Effector memory CD4-positive, alpha-beta T cell (primary cell): Measurements from ENCODE around the gene GRIK5.

Source experiments
- DNase-seq, 3 donors: peaks; one replicate each; pipeline ENCODE4 v3.0.0-alpha.2; 2020
- H3K27ac ChIP-seq: 2 replicates; pipeline ENCODE4 v1.7.0; 2013; ENCODE audit warnings: mild to moderate bottlenecking, low read length, moderate library complexity; ENCODE audit not compliant: insufficient read depth, poor library complexity, severe bottlenecking
- H3K27me3 ChIP-seq: replicated peaks from 2 replicates; pipeline ENCODE4 v1.7.0; 2013; ENCODE audit warnings: mild to moderate bottlenecking, low read length; ENCODE audit not compliant: insufficient read depth, control insufficient read depth, poor library complexity, severe bottlenecking
- H3K36me3 ChIP-seq: 2 replicates; pipeline ENCODE4 v1.7.0; 2013; ENCODE audit warnings: mild to moderate bottlenecking, low read length, moderate library complexity; ENCODE audit not compliant: control insufficient read depth, insufficient read depth
- H3K4me1 ChIP-seq: 2 replicates; pipeline ENCODE4 v1.7.0; 2013; ENCODE audit warnings: low read length, mild to moderate bottlenecking; ENCODE audit not compliant: control insufficient read depth, insufficient read depth, poor library complexity, severe bottlenecking
- H3K4me3 ChIP-seq: 2 replicates; pipeline ENCODE4 v1.7.0; 2013; ENCODE audit warnings: low read length, low read depth, mild to moderate bottlenecking; ENCODE audit not compliant: insufficient read depth, poor library complexity, severe bottlenecking
- H3K9me3 ChIP-seq: 2 replicates; pipeline ENCODE4 v1.7.0; 2013; ENCODE audit warnings: mild to moderate bottlenecking, low read length, moderate library complexity; ENCODE audit not compliant: control insufficient read depth

The GRIK5 gene

GRCh38 chr19:41974652-41975051, 95.4 kb downstream of the GRIK5 start:
- no peaks in the 10 kb centered on the region for H3K4me1 ChIP-seq
- H3K4me3 ChIP-seq, result no peak overlapping the region
- no peak overlapping the region for H3K27ac ChIP-seq
- H3K27me3 ChIP-seq, result no peaks in the 10 kb centered on the region
- H3K9me3 ChIP-seq, result no peaks in the 10 kb centered on the region
- DNase-seq, result no peak
- no peaks in the 10 kb centered on the region for H3K36me3 ChIP-seq

- H3K4me1 ChIP-seq, result no peaks in the 10 kb centered on the region
- H3K4me3 ChIP-seq, result no peak overlapping the region
- no peak overlapping the region for H3K27ac ChIP-seq
- H3K36me3 ChIP-seq, result no peaks in the 10 kb centered on the region
- no peaks in the 10 kb centered on the region for H3K9me3 ChIP-seq
- DNase-seq, result no peak
- H3K27me3 ChIP-seq, result no peaks in the 10 kb centered on the region
Measured at GRCh38 chr19:41971363-41971762, 98.6 kb downstream of the GRIK5 start.

DNA sequence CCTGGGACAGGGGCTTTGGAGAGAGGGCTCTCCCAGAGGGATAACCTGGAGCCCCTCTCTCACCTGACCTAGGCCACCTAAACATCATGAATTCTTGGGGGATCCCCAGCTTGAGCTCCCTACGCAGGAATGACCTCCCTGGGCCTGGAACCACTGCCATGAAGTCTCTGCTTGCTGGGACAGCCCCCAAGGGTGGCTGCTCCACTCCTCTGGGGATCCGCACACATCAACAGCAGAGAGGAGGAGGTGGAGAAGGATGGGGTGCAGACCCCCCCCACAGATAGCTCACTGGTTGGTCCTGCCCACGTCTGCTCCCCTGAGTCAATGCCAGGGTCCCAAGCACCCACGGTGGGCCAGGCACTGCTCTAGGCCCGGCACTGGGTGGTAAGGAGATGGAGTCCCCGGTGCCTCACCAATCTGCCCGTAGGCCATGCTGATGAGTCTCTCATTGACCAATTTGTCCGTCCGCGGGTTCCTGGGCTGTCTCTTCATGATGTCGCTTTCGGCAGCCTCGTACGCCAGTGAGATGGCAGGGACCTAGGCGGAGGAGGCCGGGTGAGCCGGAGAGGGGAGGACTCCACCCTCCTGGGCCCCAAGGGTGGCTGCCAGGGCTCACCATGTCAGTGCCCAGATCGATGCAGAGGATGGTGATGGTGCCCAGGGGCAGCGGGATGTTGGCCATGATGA, 100.1 kb downstream of the GRIK5 start:
- no peaks in the 10 kb centered on the region for H3K9me3 ChIP-seq
- DNase-seq, result no peak
- no peaks in the 10 kb centered on the region for H3K27me3 ChIP-seq
- H3K36me3 ChIP-seq, result no peaks in the 10 kb centered on the region
- no peaks in the 10 kb centered on the region for H3K4me1 ChIP-seq
- H3K27ac ChIP-seq, result no peak overlapping the region
- H3K4me3 ChIP-seq, result no peak overlapping the region

GRCh38 chr19:41968751-41969595, 101.0 kb downstream of the GRIK5 start:
- H3K4me1 ChIP-seq, result no peaks in the 10 kb centered on the region
- no peaks in the 10 kb centered on the region for H3K27me3 ChIP-seq
- DNase-seq, result no peak
- H3K4me3 ChIP-seq, result no peak overlapping the region
- no peak overlapping the region for H3K27ac ChIP-seq
- no peaks in the 10 kb centered on the region for H3K36me3 ChIP-seq
- H3K9me3 ChIP-seq, result no peaks in the 10 kb centered on the region

- Histone ChIP-seq H3K27ac (no peak overlapping the region), H3K4me3 (no peak overlapping the region), H3K9me3 (no peaks in the 10 kb centered on the region), H3K27me3 (no peaks in the 10 kb centered on the region), H3K36me3 (no peaks in the 10 kb centered on the region), H3K4me1 (no peaks in the 10 kb centered on the region)
- DNase-seq, result no peak
Measured at GRCh38 chr19:41967054-41967783, 102.8 kb downstream of the GRIK5 start.

- Histone ChIP-seq H3K27me3 (no peaks in the 10 kb centered on the region), H3K4me3 (no peak overlapping the region), H3K36me3 (no peaks in the 10 kb centered on the region), H3K9me3 (no peaks in the 10 kb centered on the region), H3K4me1 (no peaks in the 10 kb centered on the region), H3K27ac (no peak overlapping the region)
- no peak for DNase-seq
Measured at GRCh38 chr19:41965106-41965505, 104.9 kb downstream of the GRIK5 start.

DNA sequence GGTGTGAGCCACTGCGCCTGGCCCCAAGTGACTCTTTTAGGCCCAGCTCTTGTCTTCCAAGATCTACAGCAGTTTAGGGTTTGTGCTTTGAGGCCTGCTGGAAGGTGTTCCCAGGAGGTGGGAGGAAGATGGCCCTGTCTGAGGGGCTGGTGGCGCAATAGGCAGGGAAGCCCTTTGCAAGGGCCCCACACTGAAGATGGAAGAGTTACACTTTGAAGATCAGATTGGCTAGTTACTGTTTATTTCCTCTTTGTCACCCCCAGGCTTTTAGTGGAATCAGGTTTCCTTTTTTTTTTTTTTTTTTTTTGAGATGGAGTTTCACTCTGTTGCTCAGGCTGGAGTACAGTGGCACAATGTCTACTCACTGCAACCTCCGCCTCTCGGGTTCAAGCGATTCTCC, 109.0 kb downstream of the GRIK5 start:
- H3K4me1 ChIP-seq, result peaks cover 12% of the 10 kb centered on the region
- DNase-seq, result no peak
- no peaks in the 10 kb centered on the region for H3K9me3 ChIP-seq
- H3K27me3 ChIP-seq, result no peaks in the 10 kb centered on the region
- peaks cover 10% of the 10 kb centered on the region for H3K36me3 ChIP-seq
- no peak overlapping the region for H3K4me3 ChIP-seq
- H3K27ac ChIP-seq, result no peak overlapping the region

GRCh38 chr19:41959056-41960053, 110.7 kb downstream of the GRIK5 start, which contains the start of gene RABAC1:
Gene RABAC1, minus strand, starts transcription at chr19:41959321. Its CDS starts 29 bp downstream, at chr19:41959292.
- H3K4me1 ChIP-seq, result peaks cover 12% of the 10 kb centered on the region
- H3K4me3 ChIP-seq, result peak within 1 kb of the TSS; percentile 90
- peak; percentile 65 to 80 (median 79) for DNase-seq
- H3K27ac ChIP-seq, result peak within 1 kb of the TSS; percentile 86
- H3K36me3 ChIP-seq, result peaks cover 14% of the 10 kb centered on the region
- no peaks in the 10 kb centered on the region for H3K9me3 ChIP-seq
- no peaks in the 10 kb centered on the region for H3K27me3 ChIP-seq

GRCh38 chr19:41958367-41959055, 111.5 kb downstream of the GRIK5 start:
- DNase-seq, result peak; percentile 72 to 77 (median 75)
- Histone ChIP-seq H3K9me3 (no peaks in the 10 kb centered on the region), H3K36me3 (peaks cover 14% of the 10 kb centered on the region), H3K4me1 (peaks cover 12% of the 10 kb centered on the region), H3K27ac (peak overlapping the region; percentile 86), H3K27me3 (no peaks in the 10 kb centered on the region), H3K4me3 (peak overlapping the region; percentile 90)
